Epidermal melanocyte (primary cell): ENCODE measurements around the gene ZSWIM3.
"Not testable (repeated sequence)": the region's sequence is repeated elsewhere in the genome, so short reads cannot be mapped to it uniquely, and the experiment has no call there.

Experiments
- DNase-seq: peaks from one replicate; pipeline ENCODE4 v3.0.0; 2011; ENCODE audit warnings: low spot score; ENCODE audit not compliant: insufficient read length

Gene ZSWIM3

DNA sequence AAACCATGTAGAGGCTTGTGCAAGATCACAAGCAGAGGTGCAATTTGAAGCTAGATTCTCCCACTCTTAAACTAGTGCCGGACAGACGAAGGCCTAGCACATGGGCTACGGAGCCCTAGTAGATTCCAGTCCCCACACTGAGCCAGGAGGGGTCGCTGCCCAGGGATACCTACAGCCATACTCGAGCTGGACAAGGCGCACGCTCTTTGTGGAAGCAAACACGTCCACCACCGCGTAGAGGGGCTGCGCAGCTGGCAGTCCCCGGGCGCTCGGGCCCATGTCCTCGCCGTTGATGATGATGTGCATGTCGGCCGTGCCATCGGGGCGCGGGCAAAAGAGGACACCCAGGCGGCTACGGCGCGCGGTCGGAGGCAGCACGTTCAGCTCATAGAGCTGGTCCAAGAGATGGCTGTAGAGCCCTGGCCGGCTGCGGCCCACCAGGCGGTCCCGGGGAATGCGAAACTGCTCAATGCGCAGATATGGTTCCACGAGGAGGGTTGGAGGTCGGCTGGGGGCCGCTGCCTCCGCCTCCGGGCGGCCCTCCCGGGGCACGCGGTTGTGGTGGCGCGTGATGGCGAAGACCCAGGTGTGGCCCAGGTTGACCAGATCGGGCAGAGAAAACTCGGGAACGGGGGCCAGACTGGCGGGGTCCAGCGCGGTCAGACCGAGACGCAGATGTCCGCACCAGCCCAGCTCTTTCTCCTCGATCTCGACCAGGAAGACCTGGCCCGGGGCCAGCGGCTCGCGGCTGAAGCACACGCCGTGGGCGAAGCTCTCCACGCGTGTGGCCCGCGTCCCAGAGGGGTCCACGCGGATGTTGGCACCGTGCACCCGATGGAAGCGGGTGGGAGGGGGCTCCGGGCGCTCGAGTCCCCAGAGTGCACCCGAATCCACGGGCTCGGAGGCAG, 32.9 kb downstream of the ZSWIM3 start:
- DNase-seq, result peak; percentile 77

DNA sequence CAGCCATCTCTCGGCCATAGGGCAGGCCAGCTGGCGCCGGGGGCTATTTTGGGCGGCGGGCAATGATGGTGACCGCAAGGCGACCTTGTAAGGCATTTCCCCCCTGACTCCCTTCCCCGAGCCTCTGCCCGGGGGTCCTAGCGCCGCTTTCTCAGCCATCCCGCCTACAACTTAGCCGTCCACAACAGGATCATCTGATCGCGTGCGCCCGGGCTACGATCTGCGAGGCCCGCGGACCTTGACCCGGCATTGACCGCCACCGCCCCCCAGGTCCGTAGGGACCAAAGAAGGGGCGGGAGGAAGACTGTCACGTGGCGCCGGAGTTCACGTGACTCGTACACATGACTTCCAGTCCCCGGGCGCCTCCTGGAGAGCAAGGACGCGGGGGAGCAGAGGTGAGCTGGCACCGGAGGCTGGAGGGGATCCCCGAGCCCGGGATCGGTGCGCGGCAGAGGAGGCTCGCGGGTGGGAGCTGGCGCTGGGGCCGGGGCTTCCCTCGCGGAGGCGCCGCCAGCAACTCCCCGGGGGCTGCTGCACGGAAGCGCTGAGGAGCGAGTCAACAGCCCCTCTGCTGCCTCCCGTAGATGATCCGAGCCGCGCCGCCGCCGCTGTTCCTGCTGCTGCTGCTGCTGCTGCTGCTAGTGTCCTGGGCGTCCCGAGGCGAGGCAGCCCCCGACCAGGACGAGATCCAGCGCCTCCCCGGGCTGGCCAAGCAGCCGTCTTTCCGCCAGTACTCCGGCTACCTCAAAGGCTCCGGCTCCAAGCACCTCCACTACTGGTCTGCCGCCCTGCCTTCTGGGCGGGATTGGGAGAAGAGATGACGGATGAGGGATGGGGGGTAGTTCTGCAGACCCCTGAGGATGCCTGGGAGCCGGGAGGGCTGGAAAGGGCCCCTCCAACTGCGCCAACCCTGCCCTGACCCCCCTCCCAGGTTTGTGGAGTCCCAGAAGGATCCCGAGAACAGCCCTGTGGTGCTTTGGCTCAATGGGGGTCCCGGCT, 33.9 kb downstream of the ZSWIM3 start, which contains the start of the genes CTSA and NEURL2:
Gene CTSA, plus strand, starts transcription at position 351 of the 999 bp plus-strand sequence. Its CDS starts 234 bp downstream, at position 585.
Gene NEURL2, minus strand, starts transcription at position 224 of the 999 bp plus-strand sequence. Its CDS starts 217 bp downstream, at position 7.
- peak; percentile 96 for DNase-seq

DNA sequence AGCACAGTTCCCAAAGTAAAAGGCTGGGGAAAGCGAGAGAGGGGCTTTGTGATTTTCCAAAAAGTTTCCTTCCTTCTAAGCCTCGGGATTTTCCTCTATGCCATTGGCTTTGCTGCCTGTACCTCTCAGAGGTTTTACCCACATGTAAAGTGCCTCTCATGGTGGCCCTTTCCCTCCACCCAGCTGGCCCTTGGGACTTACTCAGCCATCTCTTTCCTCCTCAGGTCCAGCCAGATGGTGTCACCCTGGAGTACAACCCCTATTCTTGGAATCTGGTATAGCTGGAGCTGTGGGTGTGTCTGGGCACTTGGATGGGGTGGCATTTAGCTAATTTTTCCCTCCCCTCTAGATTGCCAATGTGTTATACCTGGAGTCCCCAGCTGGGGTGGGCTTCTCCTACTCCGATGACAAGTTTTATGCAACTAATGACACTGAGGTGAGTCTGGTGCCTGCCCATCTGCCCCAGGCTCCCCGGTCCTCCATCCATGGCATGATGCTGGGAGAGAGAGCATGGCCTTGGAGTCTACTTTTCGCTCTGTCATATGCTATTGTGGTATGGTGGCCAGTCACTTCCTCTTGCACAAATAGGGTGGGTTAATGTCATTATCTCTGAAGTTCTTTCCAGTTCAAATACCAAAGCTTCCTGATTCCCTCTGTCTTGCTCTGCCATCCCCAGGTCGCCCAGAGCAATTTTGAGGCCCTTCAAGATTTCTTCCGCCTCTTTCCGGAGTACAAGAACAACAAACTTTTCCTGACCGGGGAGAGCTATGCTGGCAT, 34.8 kb downstream of the ZSWIM3 start:
- peak; percentile 49 for DNase-seq

DNA sequence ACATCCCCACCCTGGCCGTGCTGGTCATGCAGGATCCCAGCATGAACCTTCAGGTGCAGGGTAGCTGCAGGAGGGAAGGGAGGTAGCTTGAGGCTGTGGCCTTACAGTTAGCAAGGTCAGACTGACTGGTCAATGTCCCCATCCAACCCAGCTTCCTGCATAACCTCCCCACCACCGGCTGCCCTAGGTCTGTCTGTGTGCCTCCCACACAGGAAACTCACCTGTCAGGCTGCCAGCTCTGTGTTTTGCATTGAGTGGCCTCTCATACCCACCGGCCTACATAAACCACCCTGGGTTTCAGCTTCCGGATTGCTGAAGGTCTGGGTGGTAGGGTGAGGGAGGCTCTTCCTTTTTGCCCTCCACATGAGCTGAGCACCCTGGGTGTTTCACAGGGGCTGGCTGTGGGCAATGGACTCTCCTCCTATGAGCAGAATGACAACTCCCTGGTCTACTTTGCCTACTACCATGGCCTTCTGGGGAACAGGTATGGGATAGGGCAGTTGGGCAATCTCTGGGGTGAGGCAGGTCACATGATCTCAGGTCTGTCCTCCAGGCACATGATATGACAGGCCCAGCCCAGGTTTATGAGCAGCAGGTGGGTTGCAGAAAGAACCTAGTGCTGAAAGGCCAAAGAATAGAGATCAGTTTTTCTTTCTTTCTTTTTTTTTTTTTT, 35.5 kb downstream of the ZSWIM3 start:
- DNase-seq, result no peak

DNA sequence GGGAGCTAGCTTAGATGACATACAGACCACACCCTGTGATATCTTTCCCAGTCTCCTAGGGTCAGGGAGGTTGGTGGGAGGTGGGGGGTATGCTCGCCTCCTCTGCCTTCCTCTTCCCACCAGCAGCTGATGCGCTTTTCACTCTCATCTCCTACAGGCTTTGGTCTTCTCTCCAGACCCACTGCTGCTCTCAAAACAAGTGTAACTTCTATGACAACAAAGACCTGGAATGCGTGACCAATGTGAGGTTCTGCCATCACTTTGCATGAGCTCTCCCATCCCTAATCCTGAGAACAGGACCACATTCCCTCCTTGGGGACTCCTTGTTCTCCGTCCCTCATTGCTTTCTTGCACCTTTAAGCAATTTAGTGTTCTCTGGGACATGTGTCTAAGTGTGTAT, 36.4 kb downstream of the ZSWIM3 start:
- no peak for DNase-seq

DNA sequence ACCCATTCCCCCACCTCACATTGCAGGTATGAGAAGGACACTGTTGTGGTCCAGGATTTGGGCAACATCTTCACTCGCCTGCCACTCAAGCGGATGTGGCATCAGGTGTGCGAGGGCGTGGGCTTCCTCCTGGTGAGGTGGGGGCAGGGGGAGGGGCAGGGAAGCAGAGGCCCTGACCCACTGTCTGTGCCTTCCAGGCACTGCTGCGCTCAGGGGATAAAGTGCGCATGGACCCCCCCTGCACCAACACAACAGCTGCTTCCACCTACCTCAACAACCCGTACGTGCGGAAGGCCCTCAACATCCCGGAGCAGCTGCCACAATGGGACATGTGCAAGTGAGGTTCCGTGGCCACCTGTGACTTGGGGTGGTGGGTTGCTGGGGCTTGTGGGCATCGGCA, 37.4 kb downstream of the ZSWIM3 start:
- DNase-seq, result no peak

DNA sequence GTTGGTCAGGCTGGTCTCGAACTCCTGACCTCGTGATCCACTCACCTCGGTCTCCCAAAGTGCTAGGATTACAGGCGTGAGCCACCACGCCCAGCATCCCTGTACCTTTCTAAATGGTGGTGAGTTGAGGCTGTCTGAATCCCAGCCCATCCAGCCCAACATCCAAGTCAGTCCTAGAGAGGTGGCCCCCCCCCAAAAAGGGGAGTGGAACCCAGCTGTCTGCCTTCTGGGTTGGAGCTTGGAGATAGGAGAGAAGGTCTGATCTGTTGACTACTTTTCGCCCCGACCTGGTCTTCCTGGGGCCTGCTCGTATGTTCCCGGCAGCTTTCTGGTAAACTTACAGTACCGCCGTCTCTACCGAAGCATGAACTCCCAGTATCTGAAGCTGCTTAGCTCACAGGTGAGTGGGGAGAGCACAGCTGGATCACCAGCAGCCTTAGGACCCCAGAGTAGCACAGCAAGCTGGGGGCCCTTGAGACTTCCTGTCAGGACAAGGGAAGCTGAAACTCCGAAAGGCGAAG, 39.3 kb downstream of the ZSWIM3 start:
- DNase-seq, result no peak

DNA sequence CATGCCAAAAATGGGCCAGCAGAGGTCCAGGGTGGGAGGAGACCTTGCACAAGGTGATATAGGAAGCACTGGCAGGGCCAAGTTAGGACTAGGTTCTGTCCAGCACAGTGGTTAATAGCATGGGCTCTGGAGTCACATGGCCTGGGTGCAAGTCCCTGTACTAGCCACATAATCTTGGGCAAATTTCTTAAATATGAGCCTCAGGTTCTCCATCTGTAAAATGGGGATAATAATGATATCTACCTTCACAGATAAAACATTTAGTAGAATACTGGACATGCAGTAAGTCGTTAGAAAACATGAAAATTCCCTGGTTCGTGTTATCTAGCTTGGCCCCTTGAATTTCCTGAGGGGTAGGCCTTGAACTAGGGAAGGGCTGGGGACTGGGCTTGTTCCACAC, 39.9 kb downstream of the ZSWIM3 start:
- DNase-seq, result no peak

DNA sequence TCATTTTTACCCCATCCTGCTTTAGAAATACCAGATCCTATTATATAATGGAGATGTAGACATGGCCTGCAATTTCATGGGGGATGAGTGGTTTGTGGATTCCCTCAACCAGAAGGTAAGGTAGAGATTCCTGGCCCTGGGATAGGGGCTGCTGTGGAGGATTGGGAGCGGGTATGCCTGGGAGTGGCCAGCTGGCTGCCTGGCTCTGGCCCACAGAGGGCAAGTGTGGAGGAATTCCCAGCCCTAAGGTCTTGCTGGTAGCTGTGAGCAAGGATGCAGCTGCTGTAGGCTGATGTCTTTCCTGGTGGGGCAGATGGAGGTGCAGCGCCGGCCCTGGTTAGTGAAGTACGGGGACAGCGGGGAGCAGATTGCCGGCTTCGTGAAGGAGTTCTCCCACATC, 40.3 kb downstream of the ZSWIM3 start:
- no peak for DNase-seq

DNA sequence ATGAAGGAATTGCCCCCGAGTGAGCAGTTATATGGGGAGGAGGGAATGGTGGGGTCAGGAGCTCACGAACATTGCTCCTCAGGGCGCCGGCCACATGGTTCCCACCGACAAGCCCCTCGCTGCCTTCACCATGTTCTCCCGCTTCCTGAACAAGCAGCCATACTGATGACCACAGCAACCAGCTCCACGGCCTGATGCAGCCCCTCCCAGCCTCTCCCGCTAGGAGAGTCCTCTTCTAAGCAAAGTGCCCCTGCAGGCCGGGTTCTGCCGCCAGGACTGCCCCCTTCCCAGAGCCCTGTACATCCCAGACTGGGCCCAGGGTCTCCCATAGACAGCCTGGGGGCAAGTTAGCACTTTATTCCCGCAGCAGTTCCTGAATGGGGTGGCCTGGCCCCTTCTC, 40.9 kb downstream of the ZSWIM3 start:
- no peak for DNase-seq

DNA sequence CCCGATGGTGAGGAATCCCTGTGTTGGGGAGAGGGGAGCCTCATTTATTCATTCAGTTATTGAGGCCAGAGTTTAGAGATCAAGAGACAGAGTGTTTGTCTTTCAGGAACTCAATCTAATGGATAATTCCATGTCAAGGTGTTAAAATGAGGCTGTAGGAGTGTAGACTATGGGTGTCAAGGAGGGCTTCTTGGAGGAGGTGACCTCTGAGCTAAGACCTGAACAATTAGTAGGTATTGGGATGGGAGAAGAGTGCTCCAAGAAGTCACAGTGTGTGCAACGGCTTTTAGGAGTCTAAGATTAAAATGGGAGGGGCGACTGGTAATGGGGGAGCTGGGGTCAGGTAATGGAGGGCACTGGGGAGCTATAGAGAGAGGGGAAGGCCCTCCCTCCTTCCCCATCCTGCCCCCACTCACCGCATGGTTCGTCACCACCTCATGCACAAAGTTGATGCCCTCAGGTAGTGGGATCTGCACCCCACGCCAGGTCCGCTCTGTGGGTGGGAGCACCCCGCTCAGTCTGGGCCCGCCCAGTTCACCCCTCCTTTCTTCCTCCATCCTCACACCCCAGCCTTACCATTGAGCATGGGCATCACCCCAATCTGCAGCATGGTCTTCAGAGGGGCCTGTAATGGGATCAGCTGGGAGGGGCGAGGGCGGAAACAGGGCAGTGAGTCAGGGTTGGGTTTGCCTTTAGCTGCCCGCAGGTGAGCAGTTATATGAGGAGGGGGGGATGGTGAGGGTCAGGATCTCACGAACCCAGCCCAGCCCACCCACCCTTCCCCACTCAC, 41.8 kb downstream of the ZSWIM3 start:
- no peak for DNase-seq

DNA sequence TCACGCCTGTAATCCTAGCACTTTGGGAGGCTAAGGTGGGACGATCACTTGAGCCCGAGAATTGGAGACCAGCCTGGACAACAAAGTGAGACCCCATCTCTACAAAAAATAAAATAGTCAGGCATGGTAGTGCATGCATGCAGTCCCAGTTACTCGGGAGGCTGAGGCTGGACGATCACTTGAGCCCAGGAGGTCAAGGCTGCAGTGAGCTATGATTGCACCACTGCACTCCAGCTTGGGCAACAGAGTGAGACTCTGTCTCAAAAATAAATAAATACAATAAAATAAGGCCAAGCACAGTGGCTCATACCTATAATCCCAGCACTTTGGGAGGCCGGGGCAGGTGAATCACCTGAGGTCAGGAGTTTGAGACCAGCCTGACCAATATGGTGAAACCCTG, 43.9 kb downstream of the ZSWIM3 start:
- not testable (repeated sequence) for DNase-seq

DNA sequence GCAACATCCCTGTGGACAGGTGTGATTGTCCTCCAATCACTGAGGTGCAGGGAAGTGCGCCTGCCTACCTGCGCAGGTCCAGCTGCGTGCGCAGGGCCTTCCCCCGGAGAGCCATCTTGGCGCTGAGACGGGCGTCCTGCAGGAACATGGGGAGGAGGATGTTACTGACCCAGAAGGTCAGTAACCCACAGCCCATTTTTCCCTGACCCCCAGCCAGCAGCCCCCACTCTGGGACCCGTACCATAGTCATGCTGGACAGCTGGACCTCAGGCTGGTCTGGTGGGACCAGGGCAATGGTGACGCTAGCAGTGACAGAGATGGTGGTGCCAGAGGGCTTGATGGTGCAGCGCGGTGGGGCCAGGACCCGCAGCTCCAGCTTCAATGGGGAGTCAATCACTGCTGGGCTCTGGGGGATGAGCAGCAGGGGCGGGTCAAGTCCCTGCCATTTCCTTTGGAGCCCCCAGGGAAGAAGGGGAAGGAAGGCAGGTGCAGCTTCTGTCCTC, 44.8 kb downstream of the ZSWIM3 start:
- DNase-seq, result no peak

DNA sequence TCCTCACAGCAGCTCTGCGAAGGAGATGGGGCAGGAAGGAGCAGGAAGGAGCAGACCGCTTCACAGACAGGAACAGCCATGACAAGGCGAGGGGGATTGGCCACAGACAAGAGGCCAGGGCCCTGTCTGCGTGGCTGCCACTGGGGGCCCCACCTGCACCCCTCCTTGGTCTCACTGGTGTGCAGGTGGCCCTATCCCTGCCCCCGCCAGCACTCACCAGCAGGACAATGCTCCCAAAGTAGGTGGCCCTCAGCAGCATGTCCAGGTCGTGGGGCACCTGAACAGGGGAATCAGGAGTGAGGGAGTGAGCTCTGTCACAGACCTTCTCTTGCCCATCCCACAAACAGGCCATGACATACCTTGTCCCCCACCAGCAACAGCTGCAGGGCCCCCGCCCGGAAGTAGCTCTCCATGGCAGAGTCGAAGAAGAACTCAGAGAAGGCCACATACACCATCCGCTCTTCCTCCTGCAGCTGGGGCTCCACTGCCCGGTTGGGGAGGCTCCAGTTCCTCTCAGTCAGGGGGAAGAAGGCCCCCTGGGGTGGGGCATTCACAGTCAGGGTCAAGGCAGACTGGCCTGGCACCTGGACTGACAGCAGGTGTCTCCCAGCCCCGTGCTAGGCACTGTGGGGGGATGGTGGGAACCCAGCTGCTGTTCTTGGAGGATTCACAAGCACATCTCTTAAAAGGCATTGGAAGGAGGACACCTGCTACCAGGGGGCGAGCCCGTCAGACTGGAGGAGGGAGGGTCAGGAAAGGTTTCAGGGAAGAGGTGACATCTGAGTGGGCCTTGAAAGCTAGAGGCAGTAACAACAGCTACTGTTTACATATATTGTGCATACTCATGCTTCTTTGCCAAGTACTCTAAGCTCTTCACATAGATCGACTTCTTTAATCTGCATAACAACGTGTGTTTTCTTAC, 47.4 kb downstream of the ZSWIM3 start:
- DNase-seq, result no peak

DNA sequence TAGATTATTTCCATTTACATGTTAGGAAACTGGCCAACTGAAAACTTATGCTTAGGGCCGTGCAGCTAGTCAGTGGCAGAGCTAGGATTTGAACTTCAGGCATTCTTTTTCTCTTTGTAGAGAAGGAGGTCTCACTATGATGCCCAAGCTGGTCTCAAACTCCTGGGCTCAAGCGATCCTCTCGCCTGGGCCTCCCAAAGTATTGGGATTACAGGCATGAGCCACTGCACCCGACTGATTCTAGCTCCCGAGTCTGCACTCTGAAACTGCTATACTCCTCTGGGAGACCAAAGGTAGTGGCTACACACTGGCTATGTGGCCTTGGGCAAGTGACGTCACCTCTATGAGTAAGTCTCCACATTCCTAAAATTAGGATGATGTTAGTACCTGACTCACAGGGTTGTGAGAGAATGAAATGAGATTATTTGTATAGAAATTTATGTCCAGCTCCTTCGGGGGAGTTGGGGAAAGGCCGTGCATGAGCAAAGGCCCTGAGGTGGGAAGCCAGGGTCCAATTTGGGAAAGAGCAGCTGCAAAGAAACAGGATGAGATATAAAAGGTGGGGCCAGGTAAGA, 48.2 kb downstream of the ZSWIM3 start:
- DNase-seq, result no peak

DNA sequence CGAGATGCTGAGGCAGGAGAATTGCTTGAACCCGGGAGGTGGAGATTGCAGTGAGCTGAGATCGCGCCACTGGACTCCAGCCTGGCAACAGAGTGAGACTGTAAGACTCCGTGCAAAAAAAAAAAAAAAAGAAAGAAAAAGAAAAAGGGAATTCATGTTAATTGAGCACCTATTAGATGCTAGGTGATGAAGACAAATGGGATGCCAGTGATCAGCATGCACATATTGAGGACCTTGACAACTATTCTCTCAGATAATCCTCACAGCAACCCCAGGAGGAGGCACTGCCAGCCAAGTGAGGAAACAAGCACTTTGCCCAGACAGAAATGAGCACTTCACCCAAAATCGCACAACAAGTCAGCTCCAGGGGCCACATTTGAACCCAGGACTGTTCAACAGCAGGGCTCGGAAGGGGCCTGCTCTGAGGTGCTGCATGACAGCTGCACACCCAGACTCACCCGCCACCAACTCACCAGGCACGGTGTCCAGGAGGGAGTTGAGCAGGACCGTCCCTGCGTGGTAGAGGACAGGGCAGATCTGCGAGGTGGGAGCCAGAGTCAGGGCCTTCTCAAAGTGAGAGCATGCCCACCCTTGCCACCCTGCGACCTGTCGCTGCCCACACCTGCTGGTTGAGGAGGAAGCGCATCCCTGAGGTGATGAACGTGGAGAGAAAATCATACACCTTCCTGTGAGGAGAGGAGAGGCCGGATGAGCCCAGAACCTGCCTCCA, 50.0 kb downstream of the ZSWIM3 start:
- DNase-seq, result no peak

DNA sequence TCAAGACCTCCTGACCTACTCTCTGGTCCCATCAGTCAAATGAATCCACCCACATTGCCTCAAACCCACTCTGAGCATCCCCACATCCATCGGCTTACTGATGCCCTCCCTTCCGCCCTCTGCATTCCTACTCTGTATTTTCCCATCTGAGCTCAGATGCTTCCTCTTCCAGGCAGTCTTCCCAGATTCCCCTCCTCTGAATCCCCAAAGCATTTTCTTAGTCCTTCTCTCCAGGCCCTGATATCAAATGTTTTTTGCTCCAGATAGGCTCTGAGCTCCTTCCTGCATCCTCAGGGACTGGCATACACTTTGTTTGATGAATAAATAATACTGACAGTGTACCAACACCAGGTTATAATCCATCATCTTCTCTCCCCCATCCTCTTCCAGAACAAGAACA, 50.7 kb downstream of the ZSWIM3 start:
- no peak for DNase-seq
